HG02938 (cell line): ENCODE data around the gene CHTF18.

Experiments used
- ATAC-seq: cut with Tn5 transposase; IDR thresholded peaks from one replicate; pipeline ENCODE4 v1.9.1; 2021; ENCODE audit warnings: mild to moderate bottlenecking, moderate library complexity; ENCODE audit not compliant: unreplicated experiment

The CHTF18 gene

DNA sequence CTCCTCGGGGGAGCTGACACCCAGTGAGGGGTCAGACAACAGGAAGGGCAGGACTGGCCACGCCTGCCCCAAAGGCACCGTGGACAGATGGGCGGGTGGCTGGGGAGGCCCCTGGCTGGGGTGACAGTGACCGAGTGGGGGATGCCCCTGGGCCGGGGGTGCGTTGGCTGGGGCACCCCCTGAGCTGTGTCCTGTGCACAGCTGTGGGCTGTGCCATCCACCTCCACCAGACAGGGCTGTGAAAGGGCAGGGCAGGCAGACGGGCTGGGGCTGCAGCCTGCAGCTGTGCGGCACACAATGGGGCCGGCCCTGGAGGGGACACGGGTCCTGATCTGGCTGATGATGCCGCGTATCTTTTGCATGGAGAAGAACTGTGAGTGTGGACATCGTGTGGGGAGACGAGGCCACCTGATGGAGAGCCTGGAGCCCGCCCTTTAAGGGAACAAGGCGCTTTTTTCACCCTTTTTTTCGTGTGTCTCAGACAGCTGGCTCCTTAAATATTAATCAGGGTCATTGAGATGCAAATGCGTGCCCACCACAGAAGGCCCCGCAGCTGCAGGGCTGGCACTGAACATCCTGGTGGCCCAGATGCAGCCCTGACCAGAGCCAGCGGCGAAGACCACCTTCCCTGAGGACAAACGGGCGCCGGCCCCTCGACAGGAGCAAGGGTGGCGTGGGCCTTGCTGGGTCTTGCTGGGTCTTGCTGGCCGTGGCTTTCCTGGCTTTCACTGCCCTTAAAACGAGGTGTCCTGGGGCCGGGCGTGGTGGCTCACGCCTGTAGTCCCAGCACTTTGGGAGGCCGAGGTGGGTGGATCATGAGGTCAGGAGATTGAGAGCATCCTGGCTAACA lies 54.5 kb downstream of the CHTF18 start:
- no peak for ATAC-seq

DNA sequence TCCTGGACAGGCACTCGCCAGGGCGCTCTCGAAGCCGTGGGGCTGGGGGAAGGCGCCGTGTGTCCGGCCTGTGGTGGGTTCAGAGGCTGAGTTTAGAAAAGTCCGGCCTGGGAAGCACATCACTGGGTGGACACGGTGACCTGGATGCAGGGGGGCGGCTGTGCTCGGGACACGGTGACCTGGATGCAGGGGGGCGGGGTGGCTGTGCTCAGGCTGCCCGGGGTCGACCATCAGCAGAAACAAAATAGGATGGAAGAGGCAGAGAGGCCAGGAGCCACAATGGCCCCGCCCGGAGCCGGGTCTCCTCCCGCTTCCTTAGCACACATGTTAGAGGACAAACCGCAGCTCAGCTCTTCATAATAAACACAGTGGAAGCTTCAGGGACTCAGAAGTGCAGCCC lies 55.4 kb downstream of the CHTF18 start:
- no peak for ATAC-seq

DNA sequence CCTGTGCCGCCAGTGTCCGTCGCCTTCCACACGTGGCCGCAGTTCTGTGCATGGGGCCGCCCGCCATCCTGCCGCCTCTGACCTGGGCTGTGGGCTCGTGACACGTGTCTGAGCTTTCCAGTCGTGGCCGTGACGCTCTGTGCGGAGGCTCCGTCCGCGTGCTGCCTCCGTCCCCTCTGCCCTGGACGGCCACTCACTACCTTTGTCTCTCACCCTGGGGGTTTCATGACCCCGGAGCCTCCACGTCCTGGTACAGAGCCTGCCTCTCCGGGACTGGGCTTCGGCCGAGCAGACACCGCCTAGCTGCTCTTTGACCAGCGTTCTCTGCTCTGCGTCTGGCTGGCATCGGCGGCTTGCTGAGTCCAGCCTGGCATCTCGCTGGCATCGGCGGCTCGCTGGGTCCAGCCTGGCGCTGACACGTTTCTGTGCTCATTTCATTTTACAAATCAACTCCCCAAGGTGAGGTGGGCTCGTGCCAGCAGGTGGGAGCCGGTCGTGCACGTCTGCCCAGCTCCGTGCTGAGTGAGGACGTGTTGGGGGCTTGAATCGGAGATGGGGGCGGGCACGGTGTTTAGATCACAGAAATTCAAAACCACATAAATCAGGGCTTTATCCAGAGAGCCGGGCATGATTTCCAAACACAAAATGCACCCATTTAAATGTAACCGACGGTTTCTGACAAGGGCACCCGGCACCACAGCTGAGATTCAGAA lies 56.4 kb downstream of the CHTF18 start:
- ATAC-seq, result no peak

DNA sequence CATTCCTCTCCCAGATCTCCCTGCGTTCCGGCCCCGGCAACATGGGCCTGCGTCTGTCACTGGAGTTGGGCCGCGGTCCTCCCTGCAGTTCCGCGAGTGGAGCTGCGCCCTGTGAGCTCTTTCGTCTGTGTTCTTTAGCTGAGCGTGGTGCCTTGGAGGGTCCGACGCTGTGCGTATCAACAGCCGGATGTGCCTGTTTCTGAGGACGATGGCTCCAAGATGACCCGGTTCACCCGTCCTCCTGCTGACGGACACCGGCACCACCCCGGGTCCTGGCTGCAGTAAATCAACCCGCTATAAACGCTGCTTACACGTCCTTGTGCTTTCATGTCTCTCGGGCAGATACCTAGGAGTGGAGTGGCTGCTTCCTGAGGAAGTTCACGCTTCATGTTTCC lies 56.9 kb downstream of the CHTF18 start:
- ATAC-seq, result no peak

DNA sequence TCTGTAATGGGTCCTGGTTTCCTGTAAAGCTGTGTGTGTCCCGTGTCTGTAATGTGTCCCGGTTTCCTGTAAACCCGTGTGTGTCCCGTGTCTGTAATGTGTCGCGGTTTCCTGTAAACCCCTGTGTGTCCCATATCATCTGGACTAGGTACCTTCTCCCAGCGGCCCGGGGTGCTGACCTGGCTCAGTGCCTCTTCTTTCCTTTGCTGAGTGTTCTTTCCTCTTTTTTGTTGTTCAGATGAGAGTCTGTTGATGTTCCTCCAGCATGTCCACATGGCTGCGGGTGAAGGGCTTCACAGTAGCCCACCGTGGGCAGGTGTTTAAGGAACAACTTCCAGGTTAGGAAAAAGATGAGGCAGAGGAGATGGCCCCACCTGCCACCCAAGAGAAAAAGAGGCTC lies 58.7 kb downstream of the CHTF18 start:
- ATAC-seq, result no peak
